B cell (primary cell): ENCODE results near the gene ABCG1. TPM values are rescaled to one million over a fixed set of nuclear protein-coding genes. Genes with fewer than 3 reads are reported as not detected.

ENCODE experiments used
- ATAC-seq: fragments of 200-7000 bp; cut with Tn5 transposase; one replicate; pipeline ENCODE4 v1.10.0; 2021; ENCODE audit warnings: low read depth, mild to moderate bottlenecking, moderate number of reproducible peaks, moderate library complexity
- CTCF ChIA-PET: fragments of 350-600 bp; sonication (Branson Sonifier 250); formaldehyde crosslinking; loops from one replicate; lab custom pipeline; 2021; ENCODE audit warnings: antibody characterized with exemption, inconsistent platforms; lab: Charles Lee
- POLR2A ChIA-PET: fragments of 350-600 bp; sonication (Branson Sonifier 250); formaldehyde crosslinking; loops from one replicate; lab custom pipeline; 2021; ENCODE audit warnings: antibody characterized with exemption; lab: Charles Lee
- DNase-seq: peaks from one replicate; pipeline ENCODE4 v3.0.0; 2013
- H2AFZ ChIP-seq: 2 replicates; pipeline ENCODE4 v1.6.1; 2012; ENCODE audit warnings: mild to moderate bottlenecking, low read depth, low read length; ENCODE audit not compliant: insufficient read depth, poor library complexity, severe bottlenecking
- H3K27ac ChIP-seq, 2 donors: 1 replicate in 1 of 2; 2 replicates in 1 of 2; pipeline ENCODE4 v1.5.1; 2012 to 2013; ENCODE audit warnings: low read length in 2 of 2, mild to moderate bottlenecking in 2 of 2, moderate library complexity in 1 of 2
- H3K27me3 ChIP-seq, 4 experiments: fragments of 200-600 bp in 1 of 4; sonication (generic) in 1 of 4; replicated peaks in 1 of 4; 1 replicate in 2 of 4; 2 replicates in 2 of 4; pipeline versions ENCODE4 v1.6.1 to v1.7.0; 2013 to 2016; ENCODE audit warnings: low read length in 3 of 4, mild to moderate bottlenecking in 2 of 4, mixed read lengths in 1 of 4, moderate library complexity in 1 of 4; ENCODE audit not compliant: insufficient read depth in 4 of 4, control insufficient read depth in 3 of 4; ENCODE audit errors: control extremely low read depth in 1 of 4
- H3K36me3 ChIP-seq, 2 experiments: replicated peaks in 1 of 2; 1 replicate in 1 of 2; 2 replicates in 1 of 2; pipeline versions ENCODE4 v1.6.1 to v1.7.1; 2013; ENCODE audit warnings: low read length in 1 of 2; ENCODE audit not compliant: insufficient read depth in 2 of 2, control insufficient read depth in 1 of 2; ENCODE audit errors: control extremely low read depth in 1 of 2, extremely low read depth in 1 of 2
- H3K4me1 ChIP-seq, 2 donors: fragments of 200-600 bp in 1 of 2; sonication (generic) in 1 of 2; 1 replicate in 1 of 2; 2 replicates in 1 of 2; pipeline versions ENCODE4 v1.5.1 to v1.6.1; 2013 to 2017; ENCODE audit warnings: low read length in 2 of 2; ENCODE audit not compliant: control insufficient read depth in 2 of 2, insufficient read depth in 2 of 2
- H3K4me2 ChIP-seq: replicated peaks from 2 replicates; pipeline ENCODE3; 2012; ENCODE audit warnings: mild to moderate bottlenecking, low read depth, low read length; ENCODE audit not compliant: poor library complexity, severe bottlenecking
- H3K4me3 ChIP-seq, 5 experiments: fragments of 200-600 bp in 1 of 5; sonication (generic) in 1 of 5; 1 replicate in 3 of 5; 2 replicates in 2 of 5; pipeline versions ENCODE4 v1.5.1 to v1.7.0; 2011 to 2016; ENCODE audit warnings: low read length in 4 of 5, mild to moderate bottlenecking in 4 of 5, low read depth in 2 of 5, control low read depth in 1 of 5, moderate library complexity in 1 of 5; ENCODE audit not compliant: insufficient read depth in 1 of 5; ENCODE audit errors: control extremely low read depth in 1 of 5, extremely low read depth in 1 of 5
- H3K79me2 ChIP-seq: fragments of 200-600 bp; sonication (generic); one replicate; pipeline ENCODE4 v1.6.0; 2016; ENCODE audit warnings: low read length; ENCODE audit not compliant: control insufficient read depth, insufficient read depth
- H3K9ac ChIP-seq: fragments of 200-600 bp; sonication (generic); 2 replicates; pipeline ENCODE4 v1.6.1; 2017; ENCODE audit warnings: mild to moderate bottlenecking, low read length, moderate library complexity
- H3K9me3 ChIP-seq, 3 donors: one replicate each; pipeline versions ENCODE4 v1.6.1 to v1.7.1; 2013; ENCODE audit warnings: low read length in 2 of 3; ENCODE audit not compliant: control insufficient read depth in 2 of 3, insufficient read depth in 1 of 3; ENCODE audit errors: control extremely low read depth in 1 of 3
- H4K20me1 ChIP-seq: 2 replicates; pipeline ENCODE4 v1.6.0; 2012; ENCODE audit warnings: mild to moderate bottlenecking, low read length; ENCODE audit not compliant: insufficient read depth, control insufficient read depth, poor library complexity, severe bottlenecking
- H3K27ac Mint-ChIP-seq: one replicate; pipeline ENCODE4 v1.8.0; 2021; ENCODE audit warnings: mixed read lengths
- H3K27me3 Mint-ChIP-seq: one replicate; pipeline ENCODE4 v1.8.0; 2021; ENCODE audit warnings: mixed read lengths
- H3K4me1 Mint-ChIP-seq: one replicate; pipeline ENCODE4 v1.8.0; 2021; ENCODE audit warnings: mixed read lengths
- H3K4me3 Mint-ChIP-seq: one replicate; pipeline ENCODE4 v1.8.0; 2021; ENCODE audit warnings: mixed read lengths
- H3K9me3 Mint-ChIP-seq: one replicate; pipeline ENCODE4 v1.8.0; 2022; ENCODE audit warnings: mixed read lengths; ENCODE audit not compliant: insufficient read depth
- EZH2 ChIP-seq: IDR thresholded peaks from 2 replicates; pipeline ENCODE4 v1.6.1; 2012; ENCODE audit warnings: borderline replicate concordance, low read depth, mild to moderate bottlenecking, moderate library complexity, low read length; ENCODE audit not compliant: insufficient read depth, poor library complexity, severe bottlenecking
- WGBS: methylation state at CpG from one replicate; pipeline ENCODE4 v1.1.5; 2013; ENCODE audit warnings: missing lambda C conversion rate; ENCODE audit not compliant: insufficient coverage; 5-methylcytosine and 5-hydroxymethylcytosine counted together
- intact Hi-C: fragments of 100-400 bp; cut with micrococcal nuclease; formaldehyde crosslinking; loops from one replicate; pipeline ENCODE4 v1.10.0; 2022
- polyA plus RNA-seq: library from polyadenylated mRNA; depleted of rRNA; stranded (reverse); fragments of >200 nt; gene quantifications from 2 replicates; pipeline ENCODE4 v1.2.3, GENCODE V29; 2012
- total RNA-seq, 2 donors: library from RNA; stranded (reverse); fragments of 120-200 nt in 1 of 2; gene quantifications; 1 replicate in 1 of 2; 2 replicates in 1 of 2; pipeline versions ENCODE4 v1.2.3 to v1.2.4, GENCODE V29; 2013 to 2022
- TF ChIP-seq, protein P1 (sequence below): fragments of 200-600 bp; IDR thresholded peaks from one replicate; pipeline ENCODE4 v1.8.0; 2022; ENCODE audit warnings: antibody characterized with exemption, mild to moderate bottlenecking

ABCG1 gene
- total and polyA plus RNA-seq, 2 donors (not counting 1 experiment from before 2014, with no cell fraction given) = 8.7 to 27.5 TPM

DNA sequence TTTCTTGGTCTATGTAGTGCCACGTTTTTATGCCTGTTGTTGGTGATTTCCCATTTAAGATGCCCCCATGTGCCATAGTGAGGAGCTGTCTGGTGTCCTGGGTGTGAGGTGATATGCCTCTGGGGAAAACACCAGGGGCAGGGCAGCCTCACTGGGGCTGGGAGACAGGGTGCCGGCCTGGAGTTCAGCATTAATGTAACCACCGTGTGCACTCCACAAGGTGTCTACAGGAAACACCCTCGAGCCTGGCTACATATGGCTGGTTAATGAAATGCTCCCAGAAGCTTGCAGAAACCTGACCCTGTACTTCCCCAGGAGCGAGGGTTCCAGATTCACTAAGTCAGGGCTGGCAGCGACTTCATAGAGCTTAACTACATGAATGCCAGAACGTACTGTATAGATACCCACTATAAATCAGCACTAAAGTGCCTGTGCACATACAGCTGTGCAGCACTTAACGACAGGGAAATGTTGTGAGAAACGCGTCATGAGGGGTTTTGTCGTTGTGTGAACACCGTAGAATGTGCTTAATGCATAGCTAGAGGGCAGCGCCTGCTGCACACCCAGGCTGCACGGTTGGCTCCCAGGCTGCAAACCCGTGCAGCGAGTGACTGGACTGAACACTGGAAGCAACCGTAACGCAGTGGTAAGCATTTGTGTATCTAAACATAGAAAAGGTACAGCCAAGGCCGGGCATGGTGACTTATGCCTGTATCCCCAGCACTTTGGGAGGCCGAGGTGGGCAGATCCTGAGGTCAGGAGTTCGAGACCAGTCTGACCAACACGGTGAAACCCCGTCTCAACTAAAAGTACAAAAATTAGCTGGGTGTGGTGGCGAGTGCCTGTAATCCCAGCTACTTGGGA is 121.5 kb downstream of the ABCG1 start:
- no peak overlapping the region for H3K27ac Mint-ChIP-seq

More for the DNA sequence above, 121.5 kb downstream of the ABCG1 start:
- no peak overlapping the region for H3K4me2 ChIP-seq
- no peak overlapping the region for H3K27ac ChIP-seq
- no peaks in the 10 kb centered on the region for H3K9me3 ChIP-seq
- intact Hi-C loops = no loop called here
- H3K27me3 ChIP-seq = peaks cover 0 to 9% (median 4%) of the 10 kb centered on the region in 4 experiments
- no peaks in the 10 kb centered on the region for H3K36me3 ChIP-seq
- TF ChIP-seq EZH2 = no peak
- TF ChIP-seq, protein P1, sequence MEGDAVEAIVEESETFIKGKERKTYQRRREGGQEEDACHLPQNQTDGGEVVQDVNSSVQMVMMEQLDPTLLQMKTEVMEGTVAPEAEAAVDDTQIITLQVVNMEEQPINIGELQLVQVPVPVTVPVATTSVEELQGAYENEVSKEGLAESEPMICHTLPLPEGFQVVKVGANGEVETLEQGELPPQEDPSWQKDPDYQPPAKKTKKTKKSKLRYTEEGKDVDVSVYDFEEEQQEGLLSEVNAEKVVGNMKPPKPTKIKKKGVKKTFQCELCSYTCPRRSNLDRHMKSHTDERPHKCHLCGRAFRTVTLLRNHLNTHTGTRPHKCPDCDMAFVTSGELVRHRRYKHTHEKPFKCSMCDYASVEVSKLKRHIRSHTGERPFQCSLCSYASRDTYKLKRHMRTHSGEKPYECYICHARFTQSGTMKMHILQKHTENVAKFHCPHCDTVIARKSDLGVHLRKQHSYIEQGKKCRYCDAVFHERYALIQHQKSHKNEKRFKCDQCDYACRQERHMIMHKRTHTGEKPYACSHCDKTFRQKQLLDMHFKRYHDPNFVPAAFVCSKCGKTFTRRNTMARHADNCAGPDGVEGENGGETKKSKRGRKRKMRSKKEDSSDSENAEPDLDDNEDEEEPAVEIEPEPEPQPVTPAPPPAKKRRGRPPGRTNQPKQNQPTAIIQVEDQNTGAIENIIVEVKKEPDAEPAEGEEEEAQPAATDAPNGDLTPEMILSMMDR = no peak
- no peak for ATAC-seq
- POLR2A ChIA-PET = no interaction called here
- H2AFZ ChIP-seq = no peak overlapping the region
- H3K27me3 Mint-ChIP-seq = peaks cover 9% of the 10 kb centered on the region
- peaks cover 8% of the 10 kb centered on the region for H3K4me1 Mint-ChIP-seq
- no peaks in the 10 kb centered on the region for H4K20me1 ChIP-seq
- 90% methylated on average over 23 of the region's 24 CpGs for WGBS
- no peaks in the 10 kb centered on the region for H3K79me2 ChIP-seq
- H3K4me3 Mint-ChIP-seq = no peak overlapping the region
- H3K4me3 ChIP-seq = no peak overlapping the region
- no peak overlapping the region for H3K9ac ChIP-seq
- peaks cover 7 to 8% of the 10 kb centered on the region in 2 donors for H3K4me1 ChIP-seq
- no peak for DNase-seq
- no peaks in the 10 kb centered on the region for H3K9me3 Mint-ChIP-seq
- CTCF ChIA-PET = interaction anchor here (0.9 to 3.5 kb wide), 6 partner anchors 30 to 196 kb away, joined by 3 to 12 read pairs (median 4); no protein-coding TSS in a partner anchor
